ENCODE results near the gene LDHAL6A.

GRCh38 chr11:18416459-18416858 lies 39.2 kb upstream of the LDHAL6A start:
- no peak for TF ChIP-seq POLR2A (IDR thresholded peaks at IDR 0.05)
- TF ChIP-seq, protein P1, sequence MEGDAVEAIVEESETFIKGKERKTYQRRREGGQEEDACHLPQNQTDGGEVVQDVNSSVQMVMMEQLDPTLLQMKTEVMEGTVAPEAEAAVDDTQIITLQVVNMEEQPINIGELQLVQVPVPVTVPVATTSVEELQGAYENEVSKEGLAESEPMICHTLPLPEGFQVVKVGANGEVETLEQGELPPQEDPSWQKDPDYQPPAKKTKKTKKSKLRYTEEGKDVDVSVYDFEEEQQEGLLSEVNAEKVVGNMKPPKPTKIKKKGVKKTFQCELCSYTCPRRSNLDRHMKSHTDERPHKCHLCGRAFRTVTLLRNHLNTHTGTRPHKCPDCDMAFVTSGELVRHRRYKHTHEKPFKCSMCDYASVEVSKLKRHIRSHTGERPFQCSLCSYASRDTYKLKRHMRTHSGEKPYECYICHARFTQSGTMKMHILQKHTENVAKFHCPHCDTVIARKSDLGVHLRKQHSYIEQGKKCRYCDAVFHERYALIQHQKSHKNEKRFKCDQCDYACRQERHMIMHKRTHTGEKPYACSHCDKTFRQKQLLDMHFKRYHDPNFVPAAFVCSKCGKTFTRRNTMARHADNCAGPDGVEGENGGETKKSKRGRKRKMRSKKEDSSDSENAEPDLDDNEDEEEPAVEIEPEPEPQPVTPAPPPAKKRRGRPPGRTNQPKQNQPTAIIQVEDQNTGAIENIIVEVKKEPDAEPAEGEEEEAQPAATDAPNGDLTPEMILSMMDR (IDR thresholded peaks at IDR 0.05) = no peak

All from heart left ventricle (tissue), 13 donors.